ENCODE data around the gene DLGAP1.

- TF ChIP-seq CTCF (IDR thresholded peaks at IDR 0.05; ENCODE audit: low read depth, low read length, missing input control) = no peak
- no peak for TF ChIP-seq ATF3 (IDR thresholded peaks at IDR 0.05)
These were observed 419.6 kb downstream of the DLGAP1 start for GRCh38 chr18:4035521-4035920.

All from liver (tissue), 3 donors.